PC-3 (cell line): Measurements from ENCODE around the gene TMEM259. TPM values are rescaled to one million over a fixed set of nuclear protein-coding genes. Genes with fewer than 3 reads are reported as not detected.
A peak's percentile ranks its signal among the peaks of the same experiment; 100 is the strongest.

Experiments used
- ATAC-seq: fragments of 200-7000 bp; cut with Tn5 transposase; 2 replicates; pipeline ENCODE4 v1.9.1; 2020; ENCODE audit warnings: mild to moderate bottlenecking, moderate library complexity
- BruUV-seq: library from RNA; stranded (reverse); fragments of 400-500 nt; replicated peaks from 2 replicates; lab custom pipeline; 2021; lab: Mats Ljungman, UMichigan
- CTCF ChIA-PET: fragments of 300-600 bp; sonication (Branson Sonifier 250); formaldehyde crosslinking; loops from one replicate; lab custom pipeline; 2022; ENCODE audit warnings: antibody characterized with exemption; lab: Charles Lee
- POLR2A ChIA-PET: fragments of 300-600 bp; sonication (Branson Sonifier 250); formaldehyde crosslinking; loops from one replicate; lab custom pipeline; 2022; ENCODE audit warnings: antibody characterized with exemption; ENCODE audit not compliant: unreplicated experiment; lab: Charles Lee
- DNase-seq: peaks from one replicate; pipeline ENCODE4 v3.0.0-alpha.2; 2015
- H2AFZ ChIP-seq: fragments of 300-600 bp; sonication (generic); 2 replicates; pipeline ENCODE4 v1.6.0; 2016; ENCODE audit warnings: antibody characterized with exemption, low read length
- H3F3A ChIP-seq: fragments of 300-600 bp; sonication (generic); one replicate; pipeline ENCODE4 v1.6.0; 2017; ENCODE audit warnings: antibody characterized with exemption, low read length, control low read depth, mild to moderate bottlenecking; ENCODE audit not compliant: unreplicated experiment
- H3K27ac ChIP-seq: fragments of 300-600 bp; sonication (generic); 2 replicates; pipeline ENCODE4 v1.5.1; 2016; ENCODE audit warnings: mild to moderate bottlenecking, low read length
- H3K27me3 ChIP-seq: fragments of 300-600 bp; sonication (generic); 2 replicates; pipeline ENCODE4 v1.6.1; 2016; ENCODE audit warnings: low read length, mixed read lengths
- H3K36me3 ChIP-seq: fragments of 300-600 bp; sonication (generic); 2 replicates; pipeline ENCODE4 v1.6.1; 2016; ENCODE audit warnings: low read depth, mixed run types, low read length, mixed read lengths
- H3K4me1 ChIP-seq: fragments of 300-600 bp; sonication (generic); 2 replicates; pipeline ENCODE4 v1.5.1; 2016; ENCODE audit warnings: low read length; ENCODE audit not compliant: insufficient read depth
- H3K4me2 ChIP-seq: fragments of 300-600 bp; sonication (generic); 2 replicates; pipeline ENCODE4 v1.6.0; 2016; ENCODE audit warnings: low read length
- H3K4me3 ChIP-seq: fragments of 300-600 bp; sonication (generic); 2 replicates; pipeline ENCODE4 v1.5.1; 2016; ENCODE audit warnings: mild to moderate bottlenecking, low read length, mixed read lengths
- H3K79me2 ChIP-seq: fragments of 300-600 bp; sonication (generic); 2 replicates; pipeline ENCODE4 v1.6.1; 2017; ENCODE audit warnings: low read length, mixed read lengths
- H3K9ac ChIP-seq: fragments of 300-600 bp; sonication (generic); 2 replicates; pipeline ENCODE4 v1.6.0; 2016; ENCODE audit warnings: mild to moderate bottlenecking, low read length
- H3K9me2 ChIP-seq: fragments of 300-600 bp; sonication (generic); replicated peaks from 2 replicates; pipeline ENCODE4 v1.6.1; 2016; ENCODE audit warnings: mixed run types, low read length, mixed read lengths
- H3K9me3 ChIP-seq: fragments of 300-600 bp; sonication (generic); 2 replicates; pipeline ENCODE4 v1.6.1; 2016; ENCODE audit warnings: low read length, mixed read lengths
- H4K20me1 ChIP-seq: fragments of 300-600 bp; sonication (generic); 2 replicates; pipeline ENCODE4 v1.6.1; 2016; ENCODE audit warnings: low read length, mixed read lengths
- EZH2 ChIP-seq: fragments of 300-600 bp; sonication (generic); IDR thresholded peaks from one replicate; pipeline ENCODE4 v1.6.1; 2017; ENCODE audit warnings: antibody characterized with exemption, mild to moderate bottlenecking, low read length; ENCODE audit not compliant: unreplicated experiment
- EZH2phosphoT487 ChIP-seq: fragments of 300-600 bp; sonication (generic); IDR thresholded peaks from 2 replicates; pipeline ENCODE4 v1.6.1; 2018; ENCODE audit warnings: mild to moderate bottlenecking, antibody characterized with exemption, low read length, borderline replicate concordance
- intact Hi-C: fragments of 100-400 bp; cut with micrococcal nuclease; formaldehyde crosslinking; loops from 2 replicates; pipeline ENCODE4 v1.9.0; 2023
- total RNA-seq: library from RNA; depleted of rRNA; stranded (reverse); fragments of >200 nt; gene quantifications from 2 replicates; pipeline ENCODE4 v1.2.3, GENCODE V29; 2014
- TF ChIP-seq, protein P1 (sequence below): fragments of 300-600 bp; sonication (generic); conservative IDR thresholded peaks from 2 replicates; pipeline ENCODE4 v1.5.1; 2017; ENCODE audit warnings: antibody characterized with exemption, low read depth, mild to moderate bottlenecking, low read length

TMEM259 gene
- total RNA-seq, 1 experiment from 2014 or later = 136 TPM

DNA sequence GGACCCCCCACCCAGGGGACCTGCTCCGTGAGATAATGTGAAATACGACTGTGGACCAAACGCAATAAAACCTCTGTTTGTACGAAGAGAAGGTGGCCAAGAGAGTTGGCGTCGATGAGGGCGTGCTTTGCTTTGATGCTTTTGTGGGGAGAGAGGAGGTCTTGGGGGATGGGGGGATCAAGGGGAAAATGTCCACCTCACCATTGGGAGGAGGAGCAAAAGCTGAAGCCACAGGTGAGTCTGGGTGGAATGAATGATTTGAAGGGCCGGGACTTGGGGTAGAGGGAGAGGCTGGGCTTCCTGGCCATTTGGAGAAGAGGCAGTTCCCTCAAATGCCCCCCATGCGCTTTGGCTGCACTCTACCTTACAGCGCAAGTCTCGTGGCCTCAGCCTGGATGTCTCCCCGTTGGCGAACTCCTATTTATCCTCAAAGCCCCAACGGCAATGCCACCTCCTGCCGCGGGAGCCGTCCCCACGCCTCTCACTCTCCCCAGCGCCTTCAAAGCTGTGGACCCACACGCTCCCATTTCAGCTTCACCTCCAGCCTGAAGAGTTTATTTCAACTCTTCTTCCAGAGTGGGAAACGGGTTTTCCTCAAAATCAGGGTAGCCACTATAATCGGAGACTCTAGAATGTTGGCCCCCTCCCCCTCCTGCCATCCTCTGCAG lies 18.2 kb upstream of the TMEM259 start:
- intact Hi-C loops = no loop called here
- H3K4me2 ChIP-seq = peak overlapping the region; percentile 95
- ATAC-seq (no peak), DNase-seq (no peak)
- H2AFZ ChIP-seq = peak overlapping the region; percentile 63
- no peaks in the 10 kb centered on the region; the same call in 1 of the 2 replicates for H3K36me3 ChIP-seq
- no peak overlapping the region for H3K9ac ChIP-seq
- peaks cover 16% of the 10 kb centered on the region; the same call in 1 of the 2 replicates for H3K4me1 ChIP-seq
- H3K9me2 ChIP-seq = no peaks in the 10 kb centered on the region
- BruUV-seq = no TSS peak
- no peaks in the 10 kb centered on the region for H3F3A ChIP-seq
- POLR2A ChIA-PET = interaction anchor here (0.6 kb wide), 1 partner anchor 134 kb away, joined by 16 read pairs; no protein-coding TSS in a partner anchor
- no peak for TF ChIP-seq EZH2phosphoT487
- no peak for TF ChIP-seq EZH2
- TF ChIP-seq, protein P1, sequence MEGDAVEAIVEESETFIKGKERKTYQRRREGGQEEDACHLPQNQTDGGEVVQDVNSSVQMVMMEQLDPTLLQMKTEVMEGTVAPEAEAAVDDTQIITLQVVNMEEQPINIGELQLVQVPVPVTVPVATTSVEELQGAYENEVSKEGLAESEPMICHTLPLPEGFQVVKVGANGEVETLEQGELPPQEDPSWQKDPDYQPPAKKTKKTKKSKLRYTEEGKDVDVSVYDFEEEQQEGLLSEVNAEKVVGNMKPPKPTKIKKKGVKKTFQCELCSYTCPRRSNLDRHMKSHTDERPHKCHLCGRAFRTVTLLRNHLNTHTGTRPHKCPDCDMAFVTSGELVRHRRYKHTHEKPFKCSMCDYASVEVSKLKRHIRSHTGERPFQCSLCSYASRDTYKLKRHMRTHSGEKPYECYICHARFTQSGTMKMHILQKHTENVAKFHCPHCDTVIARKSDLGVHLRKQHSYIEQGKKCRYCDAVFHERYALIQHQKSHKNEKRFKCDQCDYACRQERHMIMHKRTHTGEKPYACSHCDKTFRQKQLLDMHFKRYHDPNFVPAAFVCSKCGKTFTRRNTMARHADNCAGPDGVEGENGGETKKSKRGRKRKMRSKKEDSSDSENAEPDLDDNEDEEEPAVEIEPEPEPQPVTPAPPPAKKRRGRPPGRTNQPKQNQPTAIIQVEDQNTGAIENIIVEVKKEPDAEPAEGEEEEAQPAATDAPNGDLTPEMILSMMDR = no peak
- H3K27ac ChIP-seq = no peak overlapping the region
- CTCF ChIA-PET = no interaction called here
- H3K9me3 ChIP-seq = no peaks in the 10 kb centered on the region
- H3K27me3 ChIP-seq = no peaks in the 10 kb centered on the region
- no peaks in the 10 kb centered on the region for H3K79me2 ChIP-seq
- peak overlapping the region; percentile 77 for H3K4me3 ChIP-seq
- H4K20me1 ChIP-seq = no peaks in the 10 kb centered on the region

DNA sequence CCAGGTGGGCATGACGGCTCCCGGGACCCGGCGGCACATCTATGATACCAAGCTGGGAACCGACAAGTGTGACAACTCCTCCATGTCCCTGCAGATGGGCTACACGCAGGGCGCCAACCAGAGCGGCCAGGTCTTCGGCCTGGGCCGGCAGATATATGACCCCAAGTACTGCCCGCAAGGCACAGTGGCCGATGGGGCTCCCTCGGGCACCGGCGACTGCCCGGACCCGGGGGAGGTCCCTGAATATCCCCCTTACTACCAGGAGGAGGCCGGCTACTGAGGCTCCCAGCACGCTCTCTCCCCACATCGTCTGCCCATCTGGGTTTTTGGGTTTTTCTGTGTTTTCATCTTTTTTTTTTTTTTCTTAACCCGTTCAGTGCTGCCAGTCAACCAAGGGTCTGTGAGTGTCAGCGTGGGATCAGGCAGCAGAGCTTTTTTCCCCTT lies 16.7 kb upstream of the TMEM259 start:
- H3K27ac ChIP-seq = no peak overlapping the region
- no TSS peak for BruUV-seq
- no peak overlapping the region for H2AFZ ChIP-seq
- no peaks in the 10 kb centered on the region for H3K79me2 ChIP-seq
- no peak overlapping the region for H3K9ac ChIP-seq
- ChIA-PET CTCF (no interaction called here), POLR2A (interaction anchor here (0.6 kb wide), 1 partner anchor 201 kb away, joined by 4 read pairs; no protein-coding TSS in a partner anchor)
- no peaks in the 10 kb centered on the region for H3K27me3 ChIP-seq
- no peak overlapping the region for H3K4me2 ChIP-seq
- DNase-seq (no peak), ATAC-seq (no peak)
- peaks cover 16% of the 10 kb centered on the region; the same call in 1 of the 2 replicates for H3K4me1 ChIP-seq
- intact Hi-C loops = no loop called here
- TF ChIP-seq, protein P1 = no peak
- TF ChIP-seq EZH2 = no peak
- no peak for TF ChIP-seq EZH2phosphoT487
- H3K36me3 ChIP-seq = no peaks in the 10 kb centered on the region; the same call in 1 of the 2 replicates
- no peaks in the 10 kb centered on the region for H3K9me3 ChIP-seq
- no peak overlapping the region for H3K4me3 ChIP-seq
- no peaks in the 10 kb centered on the region for H3K9me2 ChIP-seq
- H4K20me1 ChIP-seq = no peaks in the 10 kb centered on the region
- H3F3A ChIP-seq = no peaks in the 10 kb centered on the region

DNA sequence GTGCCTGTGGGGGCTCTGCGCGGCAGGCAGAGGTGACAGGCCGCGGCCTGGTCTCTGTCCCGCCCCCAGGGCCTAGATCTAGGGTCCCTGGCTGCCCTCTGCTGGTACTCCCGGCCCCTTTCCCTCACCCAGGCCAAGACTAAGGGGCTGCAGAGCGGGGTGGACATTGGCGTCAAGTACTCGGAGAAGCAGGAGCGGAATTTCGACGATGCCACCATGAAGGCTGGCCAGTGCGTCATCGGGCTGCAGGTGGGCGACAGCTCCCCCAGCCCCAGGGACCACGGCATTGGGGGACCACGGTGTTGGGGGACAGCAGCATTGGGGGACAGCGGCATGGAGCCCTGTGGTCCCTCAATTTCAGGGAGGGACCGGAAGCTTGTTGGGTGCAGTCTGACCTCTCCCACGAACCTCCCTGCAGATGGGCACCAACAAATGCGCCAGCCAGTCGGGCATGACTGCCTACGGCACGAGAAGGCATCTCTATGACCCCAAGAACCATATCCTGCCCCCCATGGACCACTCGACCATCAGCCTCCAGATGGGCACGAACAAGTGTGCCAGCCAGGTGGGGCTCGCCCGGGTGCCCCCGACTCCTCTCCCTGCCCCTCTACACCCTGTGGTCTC lies 15.2 kb upstream of the TMEM259 start:
- H3K4me1 ChIP-seq = peaks cover 4% of the 10 kb centered on the region; the same call in 1 of the 2 replicates
- H3K9me3 ChIP-seq = no peaks in the 10 kb centered on the region
- DNase-seq (no peak), ATAC-seq (no peak)
- no peak overlapping the region for H3K27ac ChIP-seq
- H3K4me3 ChIP-seq = no peak overlapping the region
- no peaks in the 10 kb centered on the region for H3K79me2 ChIP-seq
- H3K4me2 ChIP-seq = no peak overlapping the region
- no peaks in the 10 kb centered on the region for H3F3A ChIP-seq
- TF ChIP-seq EZH2phosphoT487 (no peak), EZH2 (no peak)
- TF ChIP-seq, protein P1 = no peak
- ChIA-PET CTCF (no interaction called here), POLR2A (no interaction called here)
- peaks cover 6% of the 10 kb centered on the region; the same call in 1 of the 2 replicates for H3K36me3 ChIP-seq
- no peak overlapping the region for H3K9ac ChIP-seq
- no TSS peak for BruUV-seq
- no peaks in the 10 kb centered on the region for H3K27me3 ChIP-seq
- intact Hi-C loops = no loop called here
- H4K20me1 ChIP-seq = no peaks in the 10 kb centered on the region
- no peaks in the 10 kb centered on the region for H3K9me2 ChIP-seq
- no peak overlapping the region for H2AFZ ChIP-seq
